ENCODE results near the gene TP53BP2.
"Not testable (repeated sequence)": the region's sequence is repeated elsewhere in the genome, so short reads cannot be mapped to it uniquely, and the experiment has no call there.

TP53BP2 gene

DNA sequence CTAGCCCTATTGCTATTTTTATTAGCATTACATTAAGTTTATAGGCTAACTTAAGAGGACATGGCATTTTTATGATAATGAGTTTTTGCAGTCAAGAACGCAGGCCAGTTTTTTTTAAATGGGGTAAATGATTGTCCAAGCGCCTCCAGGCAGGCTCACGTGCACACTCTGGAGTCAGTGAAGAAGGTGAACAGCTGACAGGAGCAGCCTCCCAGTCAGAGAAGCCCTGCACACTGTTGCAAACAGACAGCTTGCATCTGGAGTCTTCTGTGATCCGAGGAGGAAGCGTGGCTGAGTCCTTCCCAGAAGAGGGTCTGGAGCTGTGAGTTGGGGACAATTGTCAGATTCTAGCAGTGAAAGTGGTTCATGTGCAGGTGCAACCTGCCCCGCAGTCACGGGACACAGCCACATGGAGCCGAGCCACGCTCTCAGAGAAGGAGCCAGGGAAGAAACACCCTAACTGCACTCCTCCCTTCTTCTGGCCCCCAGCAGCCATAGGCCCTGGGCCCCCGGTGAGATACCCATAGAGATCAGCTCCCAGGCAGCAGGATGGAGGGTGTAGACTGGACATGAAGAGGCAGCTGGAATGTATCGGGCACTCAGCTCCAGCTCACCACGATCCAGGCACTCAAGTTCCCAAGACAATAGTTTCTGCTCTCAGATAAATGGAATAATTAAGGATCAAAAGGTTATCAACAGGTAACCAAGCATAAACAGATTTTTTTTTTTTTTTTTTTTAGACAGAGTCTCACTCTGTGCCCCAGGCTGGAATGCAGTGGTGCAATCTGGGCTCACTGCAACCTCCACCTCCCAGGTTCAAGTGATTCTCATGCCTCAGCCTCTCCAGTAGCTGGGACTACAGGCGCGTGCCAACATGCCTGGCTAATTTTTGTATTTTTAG is 107.0 kb downstream of the TP53BP2 start:
- DNase-seq: no peak

GRCh38 chr1:223737342-223737741 is 108.4 kb downstream of the TP53BP2 start:
- DNase-seq: no peak

GRCh38 chr1:223736638-223737037 is 109.1 kb downstream of the TP53BP2 start:
- not testable (repeated sequence) for DNase-seq

- DNase-seq: no peak
Observed at GRCh38 chr1:223733898-223734852, 111.6 kb downstream of the TP53BP2 start.

GRCh38 chr1:223732993-223733798 is 112.6 kb downstream of the TP53BP2 start:
- DNase-seq: no peak

DNA sequence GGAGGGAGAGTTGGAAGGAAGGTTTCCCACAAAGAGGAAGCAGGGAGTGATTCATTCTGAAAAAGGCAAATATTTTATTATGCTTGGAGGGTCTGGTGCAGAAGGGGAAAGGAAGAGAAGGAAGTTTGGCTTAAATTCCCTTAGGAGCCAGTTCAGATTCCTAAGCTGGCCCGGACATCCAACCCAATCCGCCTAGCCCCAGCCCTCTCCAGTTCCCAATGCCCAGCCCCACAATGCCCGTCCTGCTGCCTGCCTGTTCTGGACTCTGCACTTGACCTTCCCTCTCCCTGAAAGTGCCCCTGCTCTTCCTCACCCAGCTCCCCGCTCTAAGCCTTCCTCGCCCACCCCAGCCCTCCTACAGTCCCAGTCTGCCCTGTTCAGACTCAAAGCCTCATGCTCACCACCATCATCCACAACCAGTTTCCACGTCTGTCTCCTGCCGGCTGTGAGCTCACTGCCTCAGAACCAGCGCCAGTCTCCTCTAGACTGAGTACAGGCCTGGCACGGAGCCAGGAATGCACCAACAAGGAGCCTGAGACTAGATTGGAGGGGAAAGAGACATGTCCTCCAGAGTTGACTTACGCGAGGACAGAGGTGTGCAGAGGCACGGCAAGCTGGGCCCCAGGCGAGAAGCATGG is 114.5 kb downstream of the TP53BP2 start:
- DNase-seq: no peak

DNA sequence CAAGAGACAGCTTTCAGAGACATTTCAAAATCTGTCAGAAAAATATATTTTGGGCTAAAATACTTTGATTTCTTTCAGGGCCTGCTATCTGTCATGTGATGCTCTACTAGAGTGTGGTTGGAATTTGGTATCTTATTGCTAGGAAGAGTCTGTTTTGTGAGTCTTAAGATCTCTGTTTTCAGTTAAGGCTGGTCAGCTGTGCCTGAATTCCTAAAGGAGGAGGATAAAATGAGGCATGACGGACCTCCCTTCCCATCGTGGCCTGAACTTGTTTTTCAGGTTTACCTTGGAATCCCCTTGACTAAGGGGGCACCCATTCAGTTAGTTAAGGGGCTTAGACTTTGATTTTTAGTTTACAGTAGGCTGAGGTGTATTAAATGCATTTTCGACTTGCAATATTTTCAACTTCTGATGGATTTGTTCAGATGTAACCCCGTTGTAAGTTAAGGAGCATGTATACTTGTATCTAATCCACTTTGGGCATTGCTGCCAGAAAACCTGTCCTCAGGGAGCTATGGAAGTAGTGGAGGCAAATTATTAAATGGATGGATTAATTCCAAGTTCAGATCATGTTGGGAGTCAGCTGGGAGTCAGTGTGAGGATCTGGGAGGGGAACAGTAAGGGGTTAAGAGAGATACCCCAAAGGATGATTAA is 115.1 kb downstream of the TP53BP2 start:
- no peak for DNase-seq

GRCh38 chr1:223729906-223730305 is 115.8 kb downstream of the TP53BP2 start:
- DNase-seq: no peak

Measured in NCI-H524 treated with DMSO at 0.1 percent for 48 hours (cell line).